Neuronal stem cell (in vitro differentiated cells): ENCODE results near the gene ABI2. TPM values are rescaled to one million over a fixed set of nuclear protein-coding genes. Genes with fewer than 3 reads are reported as not detected.

Experiments used
- DNase-seq: peaks from one replicate; pipeline ENCODE4 v3.0.0-alpha.2; 2013; ENCODE audit warnings: low spot score
- H2AFZ ChIP-seq: one replicate; pipeline ENCODE4 v1.6.1; 2013; ENCODE audit warnings: mild to moderate bottlenecking, low read length, inconsistent platforms
- H2AK5ac ChIP-seq: 2 replicates; pipeline ENCODE4 v1.6.1; 2013; ENCODE audit warnings: low read depth, mild to moderate bottlenecking, inconsistent platforms, low read length, moderate library complexity, mixed read lengths
- H2BK120ac ChIP-seq: 2 replicates; pipeline ENCODE4 v1.6.1; 2013; ENCODE audit warnings: low read depth, mild to moderate bottlenecking, inconsistent platforms, low read length, moderate library complexity, mixed read lengths
- H2BK12ac ChIP-seq: one replicate; pipeline ENCODE4 v1.6.1; 2013; ENCODE audit warnings: low read length, inconsistent platforms
- H2BK15ac ChIP-seq: 2 replicates; pipeline ENCODE4 v1.6.1; 2013; ENCODE audit warnings: mild to moderate bottlenecking, low read length, inconsistent platforms, mixed read lengths
- H2BK5ac ChIP-seq: one replicate; pipeline ENCODE4 v1.6.1; 2013; ENCODE audit warnings: inconsistent platforms, mild to moderate bottlenecking, low read length, moderate library complexity
- H3K14ac ChIP-seq: one replicate; pipeline ENCODE4 v1.6.1; 2013; ENCODE audit warnings: low read length, inconsistent platforms
- H3K18ac ChIP-seq: 2 replicates; pipeline ENCODE4 v1.6.1; 2013; ENCODE audit warnings: low read length, inconsistent platforms
- H3K23ac ChIP-seq: 2 replicates; pipeline ENCODE4 v1.6.1; 2013; ENCODE audit warnings: low read depth, mild to moderate bottlenecking, mixed read lengths, low read length, inconsistent platforms; ENCODE audit not compliant: poor library complexity
- H3K27ac ChIP-seq: replicated peaks from 3 replicates; pipeline ENCODE4 v1.5.1; 2013; ENCODE audit warnings: low read length, inconsistent platforms
- H3K27me3 ChIP-seq, 3 experiments: 2 replicates each; pipeline ENCODE4 v1.6.1; 2013; ENCODE audit warnings: low read length in 3 of 3, mild to moderate bottlenecking in 2 of 3, inconsistent platforms in 1 of 3, low read depth in 1 of 3, mixed read lengths in 1 of 3, moderate library complexity in 1 of 3; ENCODE audit not compliant: control insufficient read depth in 3 of 3, insufficient read depth in 3 of 3
- H3K36me3 ChIP-seq, 2 donors: replicated peaks in 1 of 2; 2 replicates each; pipeline ENCODE4 v1.6.1; 2013; ENCODE audit warnings: low read length in 2 of 2; ENCODE audit not compliant: control insufficient read depth in 2 of 2, insufficient read depth in 2 of 2
- H3K4ac ChIP-seq: 2 replicates; pipeline ENCODE4 v1.6.1; 2013; ENCODE audit warnings: inconsistent platforms, mild to moderate bottlenecking, low read length, moderate library complexity
- H3K4me1 ChIP-seq, 2 donors: 1 replicate in 1 of 2; 2 replicates in 1 of 2; pipeline ENCODE4 v1.6.1; 2013; ENCODE audit warnings: low read length in 2 of 2, low read depth in 1 of 2; ENCODE audit not compliant: control insufficient read depth in 2 of 2, insufficient read depth in 1 of 2
- H3K4me2 ChIP-seq: one replicate; pipeline ENCODE4 v1.6.1; 2013; ENCODE audit warnings: mild to moderate bottlenecking, low read length, inconsistent platforms; ENCODE audit not compliant: insufficient read depth, poor library complexity, severe bottlenecking
- H3K4me3 ChIP-seq, 2 donors: 2 replicates each; pipeline ENCODE4 v1.5.1; 2013; ENCODE audit warnings: low read length in 2 of 2, mild to moderate bottlenecking in 2 of 2, inconsistent platforms in 1 of 2, moderate library complexity in 1 of 2
- H3K79me1 ChIP-seq: one replicate; pipeline ENCODE4 v1.6.1; 2013; ENCODE audit warnings: low read depth, mild to moderate bottlenecking, inconsistent platforms, low read length, moderate library complexity
- H3K9ac ChIP-seq: one replicate; pipeline ENCODE4 v1.6.1; 2013; ENCODE audit warnings: mild to moderate bottlenecking, low read depth, low read length, inconsistent platforms; ENCODE audit not compliant: poor library complexity
- H3K9me3 ChIP-seq, 2 donors: replicated peaks in 1 of 2; 2 replicates each; pipeline versions ENCODE3 to v1.6.1; 2013; ENCODE audit warnings: low read length in 2 of 2, mild to moderate bottlenecking in 2 of 2, inconsistent platforms in 1 of 2, low read depth in 1 of 2, mixed read lengths in 1 of 2, moderate library complexity in 1 of 2; ENCODE audit not compliant: control insufficient read depth in 2 of 2, insufficient read depth in 1 of 2
- H4K8ac ChIP-seq: one replicate; pipeline ENCODE4 v1.6.1; 2013; ENCODE audit warnings: low read depth, mild to moderate bottlenecking, inconsistent platforms, low read length, moderate library complexity
- H4K91ac ChIP-seq: one replicate; pipeline ENCODE4 v1.6.1; 2013; ENCODE audit warnings: low read length, low read depth, mild to moderate bottlenecking, inconsistent platforms; ENCODE audit not compliant: poor library complexity
- WGBS, 2 donors: extraction: QIAGEN DNeasy Blood & Tissue Kit; methylation state at CpG; one replicate each; pipeline ENCODE4 v1.1.7; 2013; ENCODE audit warnings: missing lambda C conversion rate in 2 of 2, mixed read lengths in 1 of 2; ENCODE audit not compliant: insufficient read length in 2 of 2, insufficient replicate concordance in 1 of 2; ENCODE audit errors: extremely low coverage in 2 of 2; 5-methylcytosine and 5-hydroxymethylcytosine counted together
- polyA plus RNA-seq, 2 experiments: library from polyadenylated mRNA; stranded (reverse); fragments of 200-250 nt; gene quantifications; one replicate each; pipeline ENCODE4 v1.2.3, GENCODE V29; 2013

ABI2 gene
- polyA plus RNA-seq (2013, experiment 1 of 2): 163 TPM
- 168 TPM for polyA plus RNA-seq (2013, experiment 2 of 2)

DNA sequence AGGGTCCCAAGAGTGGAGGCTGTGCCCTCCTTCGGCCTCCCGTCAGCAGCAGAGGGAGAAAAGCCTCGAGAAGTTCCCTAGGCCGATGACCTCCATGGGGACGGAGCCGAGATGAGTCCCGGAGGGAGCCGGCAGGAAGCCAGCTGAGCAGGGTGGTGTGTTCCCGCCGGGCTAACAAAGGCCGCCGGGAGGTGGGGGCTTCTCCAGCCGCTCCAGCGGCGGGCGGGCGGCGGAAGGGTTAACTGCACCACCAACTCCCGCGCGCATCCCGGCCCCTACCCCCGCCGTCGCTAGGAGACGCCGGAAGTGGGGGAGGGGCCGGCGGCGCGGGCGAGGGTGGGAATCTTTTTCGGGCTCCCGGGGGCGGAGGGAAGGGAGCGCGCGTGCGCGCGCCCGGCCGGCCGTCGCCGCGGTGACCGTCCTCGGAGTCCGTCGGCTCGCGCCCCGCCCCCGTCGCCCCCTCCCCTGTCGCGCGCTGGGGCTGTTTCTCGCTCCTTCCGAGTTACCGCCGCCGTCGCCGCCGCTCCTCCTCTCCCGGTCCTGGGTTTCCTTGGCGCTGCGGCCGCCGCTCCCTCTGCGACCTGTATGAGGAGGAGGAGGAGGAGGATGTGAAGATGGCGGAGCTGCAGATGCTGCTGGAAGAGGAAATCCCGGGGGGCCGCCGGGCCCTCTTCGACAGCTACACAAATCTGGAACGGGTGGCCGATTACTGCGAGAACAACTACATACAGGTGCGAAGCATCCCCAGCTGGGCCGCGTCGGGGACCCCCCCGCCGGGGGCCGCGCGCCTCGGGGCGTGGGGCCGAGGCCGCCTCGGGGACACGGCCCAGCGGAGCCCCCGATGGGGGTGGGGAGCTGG is at the start of gene ABI2:
ABI2 (plus strand) TSS at position 494 of the 859 bp plus-strand sequence; CDS start at position 615, 121 bp downstream.
- WGBS, 2 donors: no CpG with 5 or more reads among the region's 98 CpGs
- peak within 1 kb of the TSS; percentile 99 for H3K27ac ChIP-seq
- H2BK5ac ChIP-seq: peak within 1 kb of the TSS; percentile 94
- no peak within 1 kb of the TSS for H2BK15ac ChIP-seq
- peak within 1 kb of the TSS; percentile 90 for H3K9ac ChIP-seq
- peak; percentile 97 for DNase-seq
- H3K79me1 ChIP-seq: peaks cover 2% of the 10 kb centered on the region
- peak within 1 kb of the TSS; percentile 93 for H2AFZ ChIP-seq
- peak within 1 kb of the TSS; percentile 75 for H4K91ac ChIP-seq
- peak within 1 kb of the TSS; percentile 86 for H2AK5ac ChIP-seq
- H3K14ac ChIP-seq: peak within 1 kb of the TSS; percentile 87
- no peak within 1 kb of the TSS for H4K8ac ChIP-seq
- peak within 1 kb of the TSS; percentile 96 to 100 for H3K4me3 ChIP-seq
- no peak within 1 kb of the TSS for H2BK120ac ChIP-seq
- H3K4ac ChIP-seq: no peak within 1 kb of the TSS
- peaks cover 0 to 29% of the 10 kb centered on the region in 2 donors for H3K36me3 ChIP-seq
- no peak within 1 kb of the TSS for H2BK12ac ChIP-seq
- H3K4me1 ChIP-seq: peaks cover 0 to 7% of the 10 kb centered on the region in 2 donors
- H3K23ac ChIP-seq: peak within 1 kb of the TSS; percentile 81
- H3K4me2 ChIP-seq: peak within 1 kb of the TSS; percentile 66
- H3K27me3 ChIP-seq: no peaks in the 10 kb centered on the region
- H3K18ac ChIP-seq: peak within 1 kb of the TSS; percentile 91
- peaks cover 0 to 11% of the 10 kb centered on the region in 2 donors for H3K9me3 ChIP-seq

DNA sequence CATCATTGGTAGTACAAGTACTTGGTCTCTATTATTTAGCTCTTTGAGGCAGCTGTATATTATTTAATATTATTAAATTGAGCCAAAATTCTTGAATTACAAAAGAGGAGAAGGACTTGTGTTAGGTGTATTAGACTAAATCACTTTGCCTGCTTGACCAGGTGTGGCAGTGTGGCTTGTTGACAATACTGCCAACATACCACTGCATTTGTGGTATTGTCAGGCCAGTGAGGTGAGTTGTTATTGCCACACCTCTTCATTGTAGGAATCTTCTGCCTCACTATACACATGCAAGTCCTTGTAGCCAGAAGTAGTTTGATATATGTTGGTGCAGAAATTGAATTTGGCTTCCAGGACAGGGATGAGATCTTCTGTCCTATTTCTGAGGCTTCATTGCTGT is 48.9 kb upstream of the ABI2 start:
- H4K8ac ChIP-seq: no peak overlapping the region
- H3K27me3 ChIP-seq: no peaks in the 10 kb centered on the region
- no peak for DNase-seq
- H4K91ac ChIP-seq: no peak overlapping the region
- no peak overlapping the region for H2AFZ ChIP-seq
- no peak overlapping the region for H2BK15ac ChIP-seq
- peaks cover 10 to 83% of the 10 kb centered on the region in 2 donors for H3K36me3 ChIP-seq
- no peak overlapping the region for H3K4ac ChIP-seq
- H3K4me2 ChIP-seq: no peak overlapping the region
- H2BK5ac ChIP-seq: no peak overlapping the region
- H3K27ac ChIP-seq: no peak overlapping the region
- no peaks in the 10 kb centered on the region for H3K79me1 ChIP-seq
- no peak overlapping the region for H2AK5ac ChIP-seq
- no peak overlapping the region for H3K18ac ChIP-seq
- no peak overlapping the region for H3K4me3 ChIP-seq
- no peak overlapping the region for H2BK120ac ChIP-seq
- no peaks in the 10 kb centered on the region for H3K4me1 ChIP-seq
- no peak overlapping the region for H2BK12ac ChIP-seq
- H3K9ac ChIP-seq: no peak overlapping the region
- no peaks in the 10 kb centered on the region for H3K9me3 ChIP-seq
- H3K23ac ChIP-seq: no peak overlapping the region
- no peak overlapping the region for H3K14ac ChIP-seq

DNA sequence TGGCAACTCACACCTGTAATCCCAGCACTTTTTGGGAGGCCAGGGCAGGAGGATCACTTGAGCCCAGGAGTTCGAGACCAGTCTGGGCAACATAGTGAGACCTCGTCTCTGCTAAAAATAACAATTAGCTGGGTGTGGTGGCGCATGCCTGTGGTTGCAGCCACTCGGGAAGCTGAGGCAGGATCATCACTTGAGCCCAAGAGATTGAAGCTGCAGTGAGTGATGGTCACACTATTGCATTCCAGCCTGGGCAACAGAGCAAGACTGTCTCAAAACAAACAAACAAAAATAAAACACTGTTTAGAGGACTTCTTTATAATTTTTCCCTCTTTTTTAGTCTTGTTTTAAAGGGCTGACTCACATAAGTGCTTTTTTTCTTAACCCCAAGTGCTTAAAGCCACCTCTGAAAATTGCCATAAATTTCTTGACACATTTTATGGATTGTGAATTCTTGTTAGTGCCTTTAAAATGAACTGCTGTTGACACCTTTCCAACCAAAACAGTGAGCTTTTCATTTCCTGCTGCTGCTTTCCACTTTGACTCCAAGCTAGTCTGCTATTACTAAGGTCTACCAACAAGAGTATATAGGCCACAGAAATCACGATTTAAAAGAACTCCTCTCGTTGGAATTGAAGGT is 47.6 kb upstream of the ABI2 start:
- Histone ChIP-seq H3K4me3 (no peak overlapping the region), H3K4me1 (no peaks in the 10 kb centered on the region), H4K91ac (no peak overlapping the region), H3K18ac (no peak overlapping the region), H2AK5ac (no peak overlapping the region), H2AFZ (no peak overlapping the region), H3K79me1 (no peaks in the 10 kb centered on the region), H3K4ac (no peak overlapping the region), H3K36me3 (peaks cover 10 to 86% of the 10 kb centered on the region in 2 donors), H3K9ac (no peak overlapping the region), H2BK15ac (no peak overlapping the region), H3K27ac (no peak overlapping the region), H3K23ac (no peak overlapping the region), H3K14ac (no peak overlapping the region), H3K27me3 (no peaks in the 10 kb centered on the region), H2BK5ac (no peak overlapping the region), H3K9me3 (no peaks in the 10 kb centered on the region), H4K8ac (no peak overlapping the region), H2BK12ac (no peak overlapping the region), H2BK120ac (no peak overlapping the region), H3K4me2 (no peak overlapping the region)
- no CpG with 5 or more reads among the region's 6 CpGs for WGBS, 2 donors
- DNase-seq: no peak

DNA sequence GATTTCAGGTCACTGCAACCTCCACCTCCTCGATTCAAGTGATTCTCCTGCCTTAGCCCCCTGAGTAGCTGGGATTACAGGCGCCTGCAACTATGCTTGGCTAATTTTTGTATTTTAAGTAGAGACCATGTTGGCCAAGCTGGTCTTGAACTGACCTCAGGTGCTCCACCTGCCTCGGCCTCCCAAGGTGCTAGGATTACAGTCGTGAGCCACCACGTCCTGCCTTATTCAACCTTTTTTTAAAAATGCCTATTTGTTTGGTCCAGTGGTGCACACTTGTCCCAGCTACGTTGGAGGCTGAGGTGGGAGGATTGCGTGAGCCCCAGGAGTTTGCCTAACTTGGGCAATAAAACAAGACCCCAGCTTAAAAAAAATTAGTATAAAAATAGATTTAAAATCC is 46.1 kb upstream of the ABI2 start:
- H3K4me2 ChIP-seq: no peak overlapping the region
- H2AFZ ChIP-seq: no peak overlapping the region
- peaks cover 10 to 90% of the 10 kb centered on the region in 2 donors for H3K36me3 ChIP-seq
- WGBS, 2 donors: no CpG with 5 or more reads among the region's 7 CpGs
- no peaks in the 10 kb centered on the region for H3K9me3 ChIP-seq
- H3K4ac ChIP-seq: no peak overlapping the region
- H3K79me1 ChIP-seq: no peaks in the 10 kb centered on the region
- no peak overlapping the region for H3K4me3 ChIP-seq
- no peak overlapping the region for H2BK15ac ChIP-seq
- H4K91ac ChIP-seq: no peak overlapping the region
- no peak overlapping the region for H3K14ac ChIP-seq
- H3K23ac ChIP-seq: no peak overlapping the region
- no peak overlapping the region for H3K18ac ChIP-seq
- no peak overlapping the region for H2BK120ac ChIP-seq
- H3K9ac ChIP-seq: no peak overlapping the region
- no peak for DNase-seq
- H3K4me1 ChIP-seq: no peaks in the 10 kb centered on the region
- no peak overlapping the region for H2BK5ac ChIP-seq
- no peak overlapping the region for H3K27ac ChIP-seq
- no peak overlapping the region for H2AK5ac ChIP-seq
- H4K8ac ChIP-seq: no peak overlapping the region
- no peak overlapping the region for H2BK12ac ChIP-seq
- no peaks in the 10 kb centered on the region for H3K27me3 ChIP-seq
